Retina (tissue), 1 donor: Measurements from ENCODE around the gene NECAB2.

Experiments used
- DNase-seq: peaks from one replicate; pipeline ENCODE4 v3.0.0-alpha.2; 2016

Gene NECAB2

GRCh38 chr16:83952940-83953795, 14.9 kb upstream of the NECAB2 start, which contains the start of gene OSGIN1:
Gene OSGIN1, plus strand, starts transcription at chr16:83953240. Its CDS starts 4,432 bp downstream, at chr16:83957672.
- peak; percentile 65 for DNase-seq

GRCh38 chr16:83953796-83954576, 14.1 kb upstream of the NECAB2 start:
- DNase-seq: no peak

- DNase-seq: no peak
These were observed 13.4 kb upstream of the NECAB2 start for GRCh38 chr16:83954577-83955016.

DNA sequence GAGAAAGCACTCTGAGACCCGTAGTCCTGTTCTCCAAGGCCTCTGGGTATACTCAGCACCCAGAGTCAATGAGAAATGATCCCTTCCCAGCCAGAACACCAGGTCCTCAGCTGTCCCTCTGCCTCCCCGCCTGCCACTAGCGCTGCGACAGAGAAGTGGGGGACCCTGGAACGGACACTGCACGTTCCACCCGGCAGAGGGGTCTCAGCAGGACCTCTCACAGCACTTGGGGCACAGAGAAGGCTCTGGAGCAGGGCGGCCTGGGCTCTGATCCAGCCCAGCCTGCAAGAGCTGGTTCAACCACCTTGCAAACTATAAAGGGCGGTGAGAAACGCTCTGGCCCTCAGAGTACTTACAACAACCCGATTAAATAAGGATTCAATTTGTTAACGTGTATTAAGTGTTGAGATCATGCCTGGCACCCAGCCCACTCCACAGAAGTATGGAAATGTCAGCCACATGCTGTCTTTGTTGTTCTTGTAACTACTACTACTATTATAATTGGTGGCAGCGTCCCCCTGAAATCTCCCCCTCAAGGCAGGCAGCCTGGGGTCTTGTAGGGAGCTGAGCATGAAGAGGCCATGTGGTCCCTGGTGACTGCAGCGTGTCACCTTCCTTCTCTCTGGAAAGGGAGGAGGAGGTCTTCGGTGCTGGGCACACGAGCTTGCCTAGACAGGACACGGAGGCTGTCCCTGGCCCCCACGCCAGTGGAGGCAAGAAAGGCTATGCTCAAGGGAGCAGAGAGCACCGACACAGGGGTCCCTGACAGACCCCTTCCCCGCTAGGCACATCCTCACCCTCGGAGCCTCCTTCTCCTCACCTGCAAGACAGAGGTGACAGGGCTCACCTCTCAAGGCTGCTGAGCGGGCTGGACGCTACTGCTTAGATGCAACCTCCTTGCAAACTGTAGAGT, 12.6 kb upstream of the NECAB2 start:
- no peak for DNase-seq

DNA sequence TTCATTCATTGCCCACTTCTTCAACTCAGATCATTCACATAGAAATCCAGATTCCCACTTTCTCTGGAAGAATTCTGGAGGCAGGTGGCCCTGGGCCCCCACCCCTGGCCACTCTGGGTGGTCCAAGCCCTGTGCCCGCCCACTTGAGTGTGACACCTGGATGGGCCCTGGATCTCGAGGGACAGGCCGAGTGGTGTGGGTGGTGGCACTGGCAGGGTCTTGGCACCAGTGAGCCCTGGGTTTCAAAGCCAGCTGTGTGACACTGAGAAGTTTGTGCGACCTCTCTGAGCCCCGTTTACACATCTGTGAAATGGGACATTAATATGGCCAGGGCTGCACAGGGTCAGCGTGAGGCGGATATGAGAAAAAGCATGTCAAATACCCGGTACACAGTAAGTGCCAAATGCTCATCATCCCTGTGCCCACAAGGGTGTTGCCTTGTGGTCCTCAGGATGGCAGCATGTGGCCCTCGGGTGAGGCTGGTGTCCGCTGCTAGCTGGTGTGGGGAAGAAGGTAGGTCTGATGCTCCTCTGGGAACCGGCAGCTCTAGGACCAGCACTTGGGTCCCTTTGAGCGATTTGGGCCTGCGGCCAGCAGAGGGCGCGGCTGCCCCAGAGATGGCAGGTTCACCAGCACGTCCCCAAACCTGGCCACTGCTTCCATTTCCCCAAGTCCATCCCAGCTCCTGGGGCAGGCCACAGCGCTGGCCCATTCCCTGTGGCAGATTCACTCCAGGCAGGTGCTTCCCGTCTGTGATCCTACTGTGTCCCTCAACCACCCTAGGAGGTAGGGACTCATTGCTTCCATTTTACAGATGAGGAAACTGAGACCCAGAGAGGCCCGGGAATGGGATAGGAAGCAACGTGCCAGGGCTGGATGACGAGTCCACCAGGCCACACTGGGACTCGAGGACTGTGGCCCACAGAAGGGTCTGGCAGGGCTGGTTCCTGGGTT, 11.4 kb upstream of the NECAB2 start:
- peak; percentile 86 for DNase-seq

GRCh38 chr16:83957296-83957855, 10.7 kb upstream of the NECAB2 start:
- no peak for DNase-seq

DNA sequence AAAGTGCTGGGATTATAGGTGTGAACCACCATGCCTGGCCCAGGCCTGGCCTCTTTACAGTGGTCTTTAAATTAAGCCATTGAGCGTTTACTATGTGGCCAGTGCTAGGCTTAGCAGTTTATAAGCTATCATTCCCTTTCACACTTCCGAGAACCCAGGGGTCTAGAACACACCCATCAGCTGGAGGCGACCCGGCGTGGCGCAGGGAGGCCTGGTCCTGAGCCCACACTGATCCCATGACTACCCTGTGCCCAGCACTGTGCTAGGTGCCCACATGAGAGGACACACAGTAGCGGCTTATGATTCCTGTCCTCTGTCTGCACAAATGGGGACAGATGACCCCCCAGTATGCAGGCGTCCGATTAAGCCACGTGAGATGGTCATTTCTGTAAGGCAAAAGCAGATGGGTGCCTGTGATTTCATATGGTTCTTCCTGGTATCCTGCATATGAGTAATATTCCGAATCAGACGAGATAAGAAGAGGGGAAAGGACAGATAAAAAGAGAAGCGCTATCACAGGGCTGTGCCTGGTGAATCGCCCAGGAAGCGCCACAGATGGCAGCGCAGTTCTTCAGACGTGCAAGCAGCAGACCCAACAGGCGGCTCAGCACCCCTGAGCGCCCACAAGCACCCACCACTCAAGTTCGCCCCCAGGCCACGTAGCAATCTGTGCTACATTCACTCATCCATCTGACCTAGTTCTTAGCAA, 9.8 kb upstream of the NECAB2 start:
- DNase-seq: no peak

- DNase-seq: no peak
These were observed 9.0 kb upstream of the NECAB2 start for GRCh38 chr16:83958846-83959565.

- DNase-seq: no peak
These were observed 8.2 kb upstream of the NECAB2 start for GRCh38 chr16:83959656-83960434.

GRCh38 chr16:83960521-83961249, 7.4 kb upstream of the NECAB2 start:
- no peak for DNase-seq

- DNase-seq: no peak
These were observed 6.5 kb upstream of the NECAB2 start for GRCh38 chr16:83961591-83961990.

DNA sequence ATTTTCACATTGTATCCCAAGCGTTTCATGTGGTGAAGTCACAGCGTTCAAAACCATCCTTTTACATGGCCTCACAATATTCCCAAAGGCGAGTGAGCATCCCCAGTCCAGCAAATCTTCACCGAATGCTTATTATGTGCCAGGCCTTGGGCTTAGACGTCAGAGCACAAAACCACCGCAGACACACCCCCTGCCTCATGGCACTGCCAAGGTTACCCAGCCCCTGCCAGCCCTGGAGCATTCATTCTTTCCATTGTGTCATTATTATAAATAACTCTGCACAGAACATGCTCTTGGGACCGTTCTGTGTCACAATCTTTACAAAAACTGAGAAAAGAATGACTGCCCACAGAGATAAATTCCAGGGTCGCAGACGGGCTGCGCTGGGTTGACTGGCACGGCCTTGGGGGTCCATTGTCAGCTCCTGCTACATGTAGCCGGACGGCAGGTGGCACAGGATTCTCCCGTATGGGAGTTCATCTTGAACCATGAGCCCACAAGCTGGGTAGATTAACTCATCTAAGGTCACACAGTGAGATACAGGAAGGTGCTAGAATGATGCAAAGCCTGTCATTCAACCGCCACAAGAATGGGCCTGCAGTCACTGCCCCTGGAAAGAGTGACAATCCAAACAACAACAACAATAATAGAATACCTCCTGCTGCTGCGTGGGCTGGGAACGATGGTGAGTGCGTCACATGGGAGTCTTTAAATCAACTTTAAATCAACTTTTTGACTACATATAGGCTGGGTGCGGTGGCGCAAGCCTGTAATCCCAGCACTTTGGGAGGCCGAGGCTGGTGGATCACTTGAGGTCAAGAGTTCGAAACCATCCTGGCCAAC, 4.5 kb upstream of the NECAB2 start:
- no peak for DNase-seq

- DNase-seq: no peak
These were observed 3.2 kb upstream of the NECAB2 start for GRCh38 chr16:83964684-83965443.

DNA sequence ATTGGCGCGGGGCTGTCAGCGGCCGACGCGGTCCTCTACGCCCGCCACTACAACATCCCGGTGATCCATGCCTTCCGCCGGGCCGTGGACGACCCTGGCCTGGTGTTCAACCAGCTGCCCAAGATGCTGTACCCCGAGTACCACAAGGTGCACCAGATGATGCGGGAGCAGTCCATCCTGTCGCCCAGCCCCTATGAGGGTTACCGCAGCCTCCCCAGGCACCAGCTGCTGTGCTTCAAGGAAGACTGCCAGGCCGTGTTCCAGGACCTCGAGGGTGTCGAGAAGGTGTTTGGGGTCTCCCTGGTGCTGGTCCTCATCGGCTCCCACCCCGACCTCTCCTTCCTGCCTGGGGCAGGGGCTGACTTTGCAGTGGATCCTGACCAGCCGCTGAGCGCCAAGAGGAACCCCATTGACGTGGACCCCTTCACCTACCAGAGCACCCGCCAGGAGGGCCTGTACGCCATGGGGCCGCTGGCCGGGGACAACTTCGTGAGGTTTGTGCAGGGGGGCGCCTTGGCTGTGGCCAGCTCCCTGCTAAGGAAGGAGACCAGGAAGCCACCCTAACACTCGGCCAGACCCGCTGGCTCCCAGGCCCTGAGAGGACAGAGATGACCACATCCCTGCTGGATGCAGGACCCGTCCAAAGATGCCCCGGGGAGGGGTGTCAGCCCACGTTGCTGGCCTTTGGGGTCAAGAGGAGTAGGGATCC, 2.4 kb upstream of the NECAB2 start:
- no peak for DNase-seq

GRCh38 chr16:83966153-83966696, 1.8 kb upstream of the NECAB2 start:
- no peak for DNase-seq

GRCh38 chr16:83967091-83967490, 953 bp upstream of the NECAB2 start:
- no peak for DNase-seq
